Activated CD4-positive, alpha-beta T cell treated with anti-CD3 and anti-CD28 coated beads, Interleukin-2, Interleukin-4, amounts not matched to agents 100 ng/mL and 50 ng/mL, durations not matched to agents 16 hours and 8 hours (primary cell): Measurements from ENCODE around the gene AGFG2.
"Not testable (repeated sequence)": the region's sequence is repeated elsewhere in the genome, so short reads cannot be mapped to it uniquely, and the experiment has no call there.

ENCODE experiments used
- DNase-seq: peaks from one replicate; pipeline ENCODE4 v3.0.0-alpha.2; 2020; ENCODE audit warnings: low spot score

AGFG2 gene, protein sequence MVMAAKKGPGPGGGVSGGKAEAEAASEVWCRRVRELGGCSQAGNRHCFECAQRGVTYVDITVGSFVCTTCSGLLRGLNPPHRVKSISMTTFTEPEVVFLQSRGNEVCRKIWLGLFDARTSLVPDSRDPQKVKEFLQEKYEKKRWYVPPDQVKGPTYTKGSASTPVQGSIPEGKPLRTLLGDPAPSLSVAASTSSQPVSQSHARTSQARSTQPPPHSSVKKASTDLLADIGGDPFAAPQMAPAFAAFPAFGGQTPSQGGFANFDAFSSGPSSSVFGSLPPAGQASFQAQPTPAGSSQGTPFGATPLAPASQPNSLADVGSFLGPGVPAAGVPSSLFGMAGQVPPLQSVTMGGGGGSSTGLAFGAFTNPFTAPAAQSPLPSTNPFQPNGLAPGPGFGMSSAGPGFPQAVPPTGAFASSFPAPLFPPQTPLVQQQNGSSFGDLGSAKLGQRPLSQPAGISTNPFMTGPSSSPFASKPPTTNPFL

DNA sequence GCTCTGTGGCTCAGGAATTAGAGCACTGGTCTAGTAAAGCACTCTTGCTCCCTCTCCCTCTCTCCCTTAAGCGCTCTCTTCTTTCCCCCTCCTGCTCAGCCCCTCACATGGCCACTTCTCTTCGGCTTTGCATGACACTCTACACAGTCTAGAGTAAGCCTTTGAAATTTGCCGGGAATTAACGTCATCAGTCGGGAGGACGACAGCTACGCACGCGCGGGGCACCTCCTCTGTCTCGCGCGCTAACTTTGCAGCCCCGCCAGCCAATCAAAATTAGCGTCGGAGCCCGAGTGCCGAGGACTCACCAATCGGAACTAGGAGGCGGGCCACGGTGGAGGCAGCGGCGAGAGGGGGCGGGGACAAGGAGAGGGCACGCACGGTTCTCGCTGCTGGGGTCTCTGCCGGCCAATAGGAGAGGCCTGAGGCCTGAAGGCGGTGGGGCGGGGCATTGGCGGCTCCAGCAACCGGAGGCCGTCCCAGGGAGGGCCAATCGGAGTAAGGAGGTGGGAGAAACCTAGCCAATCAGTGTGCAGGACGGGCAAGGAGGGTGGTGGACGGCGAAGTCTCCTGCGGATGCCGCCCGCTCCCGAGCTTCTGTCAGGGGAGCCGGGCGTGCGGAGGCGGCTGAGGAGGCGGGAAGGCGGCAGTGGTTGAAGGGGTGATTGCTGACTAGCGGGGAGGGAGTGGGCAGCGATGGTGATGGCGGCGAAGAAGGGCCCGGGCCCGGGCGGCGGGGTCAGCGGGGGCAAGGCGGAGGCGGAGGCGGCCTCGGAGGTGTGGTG lies at the start of gene AGFG2:
TSS of gene AGFG2 (plus strand) at position 550 of the 782 bp plus-strand sequence. CDS start at position 694, 144 bp downstream.
- DNase-seq, result peak; percentile 100

DNA sequence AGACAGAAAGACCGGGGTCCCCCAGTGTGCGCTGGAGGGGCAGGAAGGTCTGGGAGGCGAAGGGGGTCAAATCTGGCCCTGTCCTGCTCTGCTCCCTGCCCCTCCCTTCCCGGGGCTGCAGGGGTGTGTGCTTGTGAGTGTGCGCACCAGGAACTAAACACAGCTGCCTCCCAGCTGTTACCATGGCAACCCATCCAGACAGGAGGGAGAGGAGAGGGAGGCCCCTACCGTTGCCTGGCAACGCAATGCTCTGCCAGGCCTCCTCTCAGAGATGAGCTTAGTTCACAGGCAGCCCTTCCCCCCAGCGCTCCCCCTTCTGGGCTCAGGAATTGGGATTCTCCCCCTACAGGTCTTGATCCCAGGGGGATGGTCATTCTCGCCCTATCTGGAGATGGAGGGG lies 49.2 kb upstream of the AGFG2 start:
- peak; percentile 48 for DNase-seq

DNA sequence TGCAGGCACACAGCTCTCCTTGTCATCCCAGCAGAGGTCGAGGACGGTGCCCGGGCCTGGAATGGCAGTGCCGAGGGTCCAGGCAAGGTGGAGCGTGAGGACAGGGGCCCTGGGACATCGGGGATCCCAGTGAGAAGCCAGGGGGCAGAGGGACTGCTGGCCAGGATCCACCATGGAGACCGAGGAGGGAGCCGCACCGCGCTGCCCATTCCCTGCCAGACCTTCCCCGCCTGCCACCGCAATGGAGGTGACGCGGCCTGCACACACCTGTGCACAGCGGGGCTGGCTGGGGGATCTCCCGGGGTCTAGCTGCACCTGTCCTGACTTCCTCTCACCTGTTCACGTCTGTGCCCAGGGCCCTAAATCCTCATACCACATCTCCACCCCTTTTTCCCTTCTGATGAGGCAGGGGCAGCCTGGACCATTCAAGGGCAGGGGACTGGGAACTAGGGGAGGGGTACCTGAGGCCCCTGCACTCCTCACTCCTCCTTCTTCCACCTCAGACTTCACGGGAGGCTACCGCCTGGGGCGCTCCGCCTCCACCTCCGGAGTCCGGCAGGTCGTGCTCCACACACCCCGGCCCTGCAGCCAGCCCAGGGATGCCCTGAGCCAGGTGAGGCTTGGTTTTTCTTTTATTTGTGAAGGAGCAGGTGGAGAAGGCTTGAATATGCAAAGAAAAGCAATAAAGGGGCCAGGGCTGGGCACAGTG lies 48.4 kb upstream of the AGFG2 start:
- no peak for DNase-seq

DNA sequence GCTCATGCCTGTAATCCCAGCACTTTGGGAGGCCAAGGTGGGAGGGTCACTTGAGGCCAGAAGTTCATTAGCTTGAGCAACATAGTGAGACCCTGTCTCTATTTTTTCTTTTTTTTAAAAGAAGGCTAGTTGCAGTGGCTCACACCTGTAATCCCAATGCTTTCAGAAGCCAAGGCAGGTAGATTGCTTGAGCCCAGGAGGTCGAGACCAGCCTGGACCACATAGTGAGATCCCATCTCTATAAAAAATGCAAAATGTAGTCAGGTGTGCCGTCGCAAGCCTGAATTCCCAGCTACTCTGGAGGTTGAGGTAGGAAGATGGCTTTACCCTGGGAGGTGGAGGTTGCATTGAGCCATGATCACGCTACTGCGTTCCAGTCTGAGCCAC lies 47.8 kb upstream of the AGFG2 start:
- DNase-seq, result no peak

DNA sequence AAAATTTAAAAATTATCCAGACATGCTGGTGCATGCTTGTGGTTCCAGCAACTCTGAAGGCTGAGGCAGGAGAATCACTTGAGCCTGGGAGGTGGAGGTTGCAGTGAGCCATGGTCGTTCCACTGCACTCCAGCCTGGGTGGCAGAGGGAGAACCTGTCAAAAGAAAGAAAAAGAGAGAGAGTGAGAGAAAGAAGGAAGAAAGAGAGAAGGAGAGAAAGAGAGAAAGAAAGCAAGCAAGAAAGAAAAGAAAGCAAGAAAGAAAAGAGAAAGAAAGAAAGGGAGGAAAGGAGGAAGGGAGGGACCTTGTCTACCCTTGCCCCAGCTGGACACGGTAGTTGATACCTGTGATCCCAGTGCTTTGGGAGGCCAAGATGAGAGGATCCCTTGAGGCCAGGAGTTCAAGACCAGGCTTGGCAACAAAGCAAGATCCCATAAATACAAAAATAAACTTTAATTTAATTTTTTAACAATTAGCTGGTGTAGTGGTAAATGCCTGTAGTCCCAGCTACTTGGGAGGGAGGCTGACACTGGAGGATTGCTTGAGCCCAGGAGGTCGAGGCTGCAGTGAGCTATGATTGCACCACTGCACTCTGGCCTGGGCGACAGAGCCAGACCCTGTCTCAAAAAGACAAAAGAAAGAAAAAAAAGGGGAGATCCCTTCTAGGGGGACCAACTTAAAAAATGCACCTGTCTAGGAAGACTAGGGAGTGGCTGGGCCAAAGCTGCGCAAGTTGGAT lies 46.1 kb upstream of the AGFG2 start:
- DNase-seq, result no peak

DNA sequence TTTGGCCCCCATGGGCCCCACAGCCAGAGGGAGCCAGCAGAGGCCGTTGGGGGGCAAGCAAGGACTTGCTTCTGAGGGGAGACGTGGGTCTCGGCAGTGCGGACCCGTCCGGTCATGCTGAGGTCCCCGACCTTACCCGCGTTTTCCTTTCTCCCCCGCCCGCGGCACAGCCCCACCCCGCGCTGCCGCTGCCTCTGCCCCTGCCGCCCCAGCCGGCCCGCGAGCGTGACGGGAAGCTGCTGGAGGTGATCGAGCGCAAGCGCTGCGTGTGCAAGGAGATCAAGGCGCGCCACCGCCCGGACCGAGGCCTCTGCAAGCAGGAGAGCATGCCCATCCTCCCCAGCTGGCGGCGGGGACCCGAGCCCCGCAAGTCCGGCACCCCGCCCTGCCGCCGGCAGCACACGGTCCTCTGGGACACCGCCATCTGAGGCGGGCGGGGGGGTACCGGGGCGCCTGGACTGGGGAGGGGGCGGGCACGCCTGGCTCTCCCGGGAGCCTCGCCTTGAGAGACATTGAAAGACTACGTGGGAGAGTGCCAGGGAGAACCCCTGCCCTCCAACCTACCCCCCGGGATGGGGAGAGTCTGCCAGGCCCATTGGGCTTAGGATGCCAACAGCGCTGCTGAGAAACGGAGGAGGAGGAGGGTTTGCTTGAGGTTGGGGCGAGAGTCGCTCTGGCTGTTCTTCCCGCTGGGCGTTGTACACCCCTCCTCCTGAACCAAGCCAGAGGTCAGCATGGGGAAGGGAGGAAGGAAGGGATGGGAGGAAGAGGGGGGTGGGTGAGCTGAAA lies 45.3 kb upstream of the AGFG2 start:
- peak; percentile 31 for DNase-seq

DNA sequence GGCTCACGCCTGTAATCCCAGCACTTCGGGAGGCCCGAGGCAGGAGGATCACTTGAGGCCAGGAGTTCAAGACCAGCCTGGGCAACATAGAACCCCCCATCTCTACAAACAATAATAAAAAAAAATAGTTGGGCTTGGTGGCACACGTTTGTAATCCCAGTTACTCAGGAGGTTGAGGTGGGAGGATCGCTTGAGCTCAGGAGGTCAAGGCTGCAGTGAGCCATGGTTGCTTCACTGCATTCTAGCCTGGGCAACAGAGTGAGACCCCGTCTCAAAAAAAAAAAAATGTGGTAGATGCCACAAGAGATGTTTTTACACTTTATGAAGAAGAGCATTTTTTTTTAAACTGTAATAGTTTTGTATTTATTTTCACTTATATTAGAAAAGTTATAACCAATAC lies 42.5 kb upstream of the AGFG2 start:
- DNase-seq, result no peak

DNA sequence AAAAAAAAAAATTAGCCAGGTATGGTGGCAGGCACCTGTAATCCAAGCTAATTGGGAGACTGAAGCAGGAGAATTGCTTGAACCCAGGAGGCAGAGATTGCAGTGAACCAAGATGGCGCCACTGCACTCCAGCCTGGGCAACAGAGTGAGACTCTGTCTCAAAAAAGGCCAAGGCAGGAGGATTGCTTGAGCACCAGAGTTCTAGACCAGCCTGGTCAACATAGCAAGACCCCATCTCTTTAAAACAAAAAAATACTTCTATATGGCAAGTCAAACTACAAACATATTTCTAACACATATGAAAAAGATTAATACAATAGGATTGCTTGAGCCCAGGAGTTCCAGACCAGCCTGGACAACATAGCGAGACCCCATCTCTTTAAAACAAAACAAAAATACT lies 38.3 kb upstream of the AGFG2 start:
- DNase-seq, result not testable (repeated sequence)

DNA sequence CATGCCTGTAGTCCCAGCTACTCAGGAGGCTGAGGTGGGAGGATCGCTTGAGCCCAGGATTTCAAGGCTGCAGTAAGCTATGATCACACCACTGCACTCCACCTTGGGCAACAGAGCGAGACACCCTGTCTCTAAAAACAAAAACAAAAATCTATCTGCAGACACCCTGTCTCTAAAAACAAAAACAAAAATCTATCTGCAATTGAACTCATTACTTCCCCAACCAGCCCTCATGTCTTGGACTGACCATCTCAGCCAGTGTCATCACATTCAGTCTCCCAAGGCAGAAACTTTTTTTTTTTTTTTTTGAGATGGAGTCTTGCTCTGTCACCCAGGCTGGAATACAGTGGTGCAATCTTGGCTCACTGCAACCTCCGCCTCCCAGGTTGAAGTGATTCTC lies 35.0 kb upstream of the AGFG2 start:
- DNase-seq, result not testable (repeated sequence)

DNA sequence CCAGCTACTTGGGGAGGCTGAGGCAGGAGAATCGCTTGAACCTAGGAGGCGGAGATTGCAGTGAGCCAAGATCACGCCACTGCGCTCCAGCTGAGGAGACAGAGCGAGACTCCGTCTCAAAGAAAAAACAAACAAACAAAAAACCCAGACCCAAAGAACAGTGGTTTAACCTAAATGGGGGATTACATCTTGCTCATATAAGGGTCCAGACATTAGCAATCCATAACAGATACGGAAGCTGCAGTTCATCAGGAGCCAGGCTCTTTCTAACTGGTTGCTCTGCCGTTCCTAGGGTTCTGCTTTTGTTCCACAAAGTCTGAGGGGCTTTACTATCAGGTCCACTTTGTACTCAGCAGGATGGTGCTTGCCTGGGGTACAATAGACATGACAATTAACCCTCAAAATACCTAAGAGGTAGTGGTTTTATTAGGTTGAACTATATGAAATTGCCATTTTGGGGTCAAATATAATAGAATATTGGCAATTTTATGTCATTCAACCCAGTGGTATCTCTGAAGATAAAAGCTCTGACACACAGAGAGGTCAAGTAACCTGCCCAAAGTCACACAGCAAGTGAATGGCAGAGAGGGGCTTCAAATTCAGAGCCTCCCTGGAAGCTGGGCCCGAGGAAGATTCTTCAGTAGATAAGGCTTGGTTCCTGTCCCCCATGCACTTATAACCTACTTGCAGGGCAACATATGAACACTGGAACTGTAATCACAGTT lies 34.0 kb upstream of the AGFG2 start:
- DNase-seq, result no peak

DNA sequence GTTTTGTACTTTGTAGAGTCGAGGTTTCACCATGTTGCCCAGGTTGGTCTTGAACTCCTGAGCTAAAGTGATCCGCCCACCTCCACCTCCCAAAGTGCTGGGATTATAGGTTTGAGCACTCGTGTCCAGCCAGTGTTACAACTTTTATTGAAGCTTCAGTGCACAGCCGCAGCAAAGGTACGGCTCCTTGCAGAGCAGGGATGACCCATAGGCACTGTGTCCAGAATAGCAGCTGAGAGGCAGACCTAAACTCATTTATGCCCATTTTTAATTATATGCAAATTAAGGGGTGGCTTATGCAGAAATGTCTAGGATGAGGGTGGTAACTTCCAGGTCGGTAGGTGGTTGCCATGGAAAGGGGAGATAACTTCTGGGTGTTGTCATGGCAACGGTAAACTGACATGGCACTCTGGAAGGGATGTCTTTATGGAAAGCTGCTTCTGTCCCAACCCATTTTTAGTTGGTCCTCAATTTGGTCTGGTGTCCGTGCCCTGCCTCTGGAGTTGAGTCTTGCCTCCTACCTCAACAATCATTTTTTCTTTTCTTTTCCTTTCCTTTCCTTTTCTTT lies 32.6 kb upstream of the AGFG2 start:
- DNase-seq, result no peak

DNA sequence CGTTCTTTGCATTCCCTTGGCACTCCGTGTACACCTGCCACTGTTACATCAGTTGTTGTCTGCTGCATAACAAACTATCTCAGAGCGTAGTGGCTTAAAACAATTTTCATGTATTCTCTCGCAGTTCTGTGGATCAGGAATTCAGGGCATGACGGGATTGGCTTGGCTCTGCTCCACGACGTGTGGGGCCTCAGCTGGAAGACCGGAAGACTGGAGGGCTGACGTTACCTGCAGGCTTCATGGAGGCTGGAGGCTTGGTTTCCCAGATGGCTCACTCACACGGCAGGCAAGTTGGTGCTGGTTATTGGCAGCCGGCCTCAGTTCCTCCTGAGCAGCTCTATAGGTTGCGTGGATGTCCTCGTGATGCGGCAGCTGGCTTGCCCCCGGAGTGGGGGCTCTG lies 29.8 kb upstream of the AGFG2 start:
- DNase-seq, result no peak

DNA sequence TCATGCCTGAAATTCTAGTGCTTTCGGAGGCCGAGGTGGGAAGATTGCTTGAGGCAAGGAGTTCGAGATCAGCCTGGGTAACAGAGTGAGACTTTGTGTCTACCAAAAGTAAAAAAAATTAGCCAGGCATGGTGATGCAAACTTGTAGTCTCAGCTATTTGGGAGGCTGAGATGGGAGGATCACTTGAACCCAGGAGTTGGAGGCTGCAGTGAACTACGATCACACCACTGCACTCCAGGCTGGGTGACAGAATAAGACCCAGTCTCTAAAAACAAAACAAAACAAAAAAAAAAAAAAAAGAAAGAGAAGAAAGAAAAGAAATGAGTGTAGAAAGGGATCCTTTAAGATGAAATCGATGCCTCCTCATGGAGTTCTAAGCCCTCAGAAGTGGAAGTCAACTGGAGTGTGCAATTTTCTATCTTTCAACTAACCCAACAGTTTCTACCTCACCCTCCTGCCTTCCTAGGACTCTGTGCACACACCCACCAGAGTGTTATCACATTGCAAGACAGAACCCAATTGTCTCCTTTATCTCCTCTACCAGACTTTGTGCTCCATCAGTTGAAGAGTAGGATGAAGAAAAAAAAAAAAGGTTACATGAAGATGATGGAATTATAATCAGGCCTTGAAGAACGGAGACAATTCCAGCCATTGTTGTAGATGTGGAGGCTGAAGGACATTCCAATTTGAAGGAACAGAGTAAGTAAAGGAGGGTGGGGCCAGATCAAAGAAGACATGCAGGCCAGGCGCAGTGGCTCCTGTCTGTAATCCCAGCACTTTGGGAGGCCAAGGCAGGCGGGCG lies 28.4 kb upstream of the AGFG2 start:
- no peak for DNase-seq

DNA sequence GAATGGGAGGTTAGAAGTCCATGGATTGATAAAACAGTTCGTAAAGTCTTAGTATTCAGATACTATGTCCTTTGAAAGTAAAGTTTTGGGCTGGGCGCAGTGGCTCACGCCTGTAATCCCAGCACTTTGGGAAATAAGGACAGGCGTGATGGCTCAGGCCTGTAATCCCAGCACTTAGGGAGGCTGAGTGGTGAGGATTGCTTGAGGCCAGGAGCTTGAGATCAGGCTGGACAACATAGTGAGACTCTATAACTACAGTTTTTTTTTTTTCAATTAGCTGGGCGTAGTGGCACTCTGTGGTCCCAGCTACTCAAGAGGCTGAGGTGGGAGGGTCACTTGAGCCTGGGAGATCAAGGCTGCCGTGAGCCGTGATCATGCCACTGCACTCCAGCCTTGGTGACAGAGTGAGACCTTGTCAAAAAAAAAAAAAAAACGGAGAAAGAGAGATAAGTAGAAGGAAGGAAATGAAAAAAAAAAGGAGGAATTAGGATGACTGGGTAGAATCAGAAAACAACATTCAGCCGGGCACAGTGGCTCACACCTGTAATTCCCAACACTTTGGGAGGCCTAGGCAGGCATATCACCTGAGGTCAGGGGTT lies 25.7 kb upstream of the AGFG2 start:
- DNase-seq, result no peak

DNA sequence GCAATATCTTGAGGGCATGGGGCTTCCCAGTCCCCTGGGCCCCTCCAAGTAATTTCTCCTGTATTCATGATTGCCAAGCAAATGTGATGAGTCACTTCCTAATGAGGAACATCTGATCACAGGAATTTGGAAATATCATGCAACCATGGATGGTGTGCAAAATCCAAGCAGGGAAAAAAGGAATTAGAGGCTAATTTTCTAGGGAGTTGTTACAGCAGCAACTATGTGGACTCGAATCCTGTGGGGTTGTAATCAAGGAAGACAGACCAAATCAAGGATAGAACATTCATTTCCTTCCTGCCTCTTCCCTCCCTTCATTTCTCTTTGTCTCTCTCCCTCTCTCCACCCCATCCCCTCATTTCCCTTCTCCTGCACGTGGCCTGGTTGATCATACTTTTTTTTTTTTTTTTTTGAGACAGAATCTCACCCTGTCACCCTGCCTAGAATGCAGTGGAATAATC lies 23.9 kb upstream of the AGFG2 start:
- no peak for DNase-seq

DNA sequence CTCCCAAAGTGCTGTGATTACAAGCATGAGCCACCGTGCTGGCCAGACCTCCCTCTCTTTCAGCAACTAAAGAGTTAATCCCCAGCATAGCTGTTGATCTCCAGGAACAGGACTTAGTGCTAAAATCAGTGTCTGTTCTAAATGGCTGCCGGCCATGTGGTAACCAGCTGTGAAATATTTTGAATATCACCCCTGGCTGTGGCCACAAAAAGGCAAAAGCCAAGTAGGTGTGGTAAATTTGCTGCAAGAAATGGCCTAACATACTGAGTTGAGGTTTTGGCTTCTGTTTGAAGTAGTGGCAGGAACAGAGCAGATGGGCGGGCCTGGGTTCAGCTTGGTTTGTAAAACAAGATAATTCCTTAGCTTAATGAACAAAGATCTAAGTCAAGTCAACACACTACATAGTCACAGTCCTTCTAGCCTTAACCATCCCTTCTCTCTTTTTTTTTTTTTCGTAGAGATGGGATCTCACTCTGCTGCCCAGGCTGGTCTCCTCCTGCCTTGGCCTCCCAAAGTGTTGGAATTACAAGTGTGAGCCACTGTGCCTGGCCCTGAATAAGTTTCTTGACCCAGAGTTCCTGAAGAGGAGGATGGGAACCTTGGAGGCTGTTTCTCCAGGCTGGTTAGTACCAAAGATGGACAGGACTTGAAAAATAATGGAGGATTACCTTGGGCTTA lies 22.7 kb upstream of the AGFG2 start:
- DNase-seq, result peak; percentile 30

DNA sequence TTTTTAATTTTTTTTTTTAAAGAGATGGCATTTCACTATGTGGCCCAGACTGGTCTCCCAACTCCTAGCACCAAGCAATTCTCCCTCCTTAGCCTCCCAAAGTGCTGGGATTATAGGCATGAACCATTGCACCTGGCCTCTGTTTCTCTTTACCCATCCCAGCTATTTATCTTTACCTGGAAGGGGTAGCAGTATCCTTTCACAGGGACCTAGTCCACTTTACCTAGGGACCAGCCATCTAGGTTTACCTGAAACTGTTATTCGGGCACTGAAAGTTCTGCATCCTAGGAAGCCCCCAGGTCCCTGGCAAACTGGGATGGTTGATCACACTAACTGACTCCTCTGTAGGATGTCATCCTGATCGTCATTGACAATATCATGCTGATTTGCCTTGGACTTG lies 21.7 kb upstream of the AGFG2 start:
- DNase-seq, result no peak

DNA sequence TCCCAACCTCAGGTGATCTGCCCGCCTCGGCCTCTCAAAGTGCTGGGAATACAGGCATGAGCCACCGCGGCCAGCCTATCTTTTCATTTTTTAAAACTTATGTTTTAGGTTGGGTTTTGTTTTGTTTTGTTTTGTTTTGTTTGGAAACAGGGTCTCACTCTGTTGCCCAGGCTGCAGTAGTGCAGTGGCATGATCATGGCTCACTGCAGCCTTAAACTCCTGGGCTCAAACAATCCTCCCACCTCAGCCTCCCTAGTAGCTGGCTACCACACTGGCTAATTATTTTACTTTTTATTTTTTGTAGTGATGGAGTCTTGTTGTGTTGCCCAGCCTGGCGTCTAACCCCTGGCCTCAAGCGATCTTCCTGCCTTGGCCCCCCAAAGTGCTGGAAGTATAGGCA lies 19.4 kb upstream of the AGFG2 start:
- DNase-seq, result no peak
